H1 (cell line): ENCODE results near the gene THBS1. TPM values are rescaled to one million over a fixed set of nuclear protein-coding genes. Genes with fewer than 3 reads are reported as not detected.

Experiments
- polyA plus RNA-seq, 7 experiments: library from polyadenylated mRNA; depleted of rRNA in 3 of 7; stranded (reverse) in 5 of 7; unstranded in 2 of 7; fragments of >200 nt in 5 of 7; fragments of 200-250 nt in 2 of 7; gene quantifications; 1 replicate in 5 of 7; 2 replicates in 1 of 7; 4 replicates in 1 of 7; pipeline versions ENCODE4 v1.2.1 to v1.2.3, GENCODE V29; 2011 to 2013; ENCODE audit warnings: missing spikeins in 2 of 7, mixed read lengths in 2 of 7
- total RNA-seq: library from RNA; stranded (reverse); fragmentation: NEBNext Ultra II Directional; extraction: Animal tissue kit (Norgen Biotek cat#: 25700); gene quantifications from 2 replicates; pipeline ENCODE4 v1.2.1, GENCODE V29; 2021
- TF ChIP-seq, protein P1 (sequence below): fragments of 300-600 bp; sonication (generic); IDR thresholded peaks from 2 replicates; pipeline ENCODE4 v1.7.1; 2012; ENCODE audit warnings: low read length, moderate library complexity, mild to moderate bottlenecking, inconsistent platforms; ENCODE audit not compliant: insufficient replicate concordance
- TF ChIP-seq, protein P2 (sequence below): IDR thresholded peaks from 2 replicates; pipeline ENCODE4 v1.6.1; 2012; ENCODE audit warnings: inconsistent platforms

Gene THBS1
- total and polyA plus RNA-seq, 2 of the 8 experiments (the other 6 are each of a cell fraction or from before 2014, with no cell fraction given): 10.3 to 63.3 TPM

DNA sequence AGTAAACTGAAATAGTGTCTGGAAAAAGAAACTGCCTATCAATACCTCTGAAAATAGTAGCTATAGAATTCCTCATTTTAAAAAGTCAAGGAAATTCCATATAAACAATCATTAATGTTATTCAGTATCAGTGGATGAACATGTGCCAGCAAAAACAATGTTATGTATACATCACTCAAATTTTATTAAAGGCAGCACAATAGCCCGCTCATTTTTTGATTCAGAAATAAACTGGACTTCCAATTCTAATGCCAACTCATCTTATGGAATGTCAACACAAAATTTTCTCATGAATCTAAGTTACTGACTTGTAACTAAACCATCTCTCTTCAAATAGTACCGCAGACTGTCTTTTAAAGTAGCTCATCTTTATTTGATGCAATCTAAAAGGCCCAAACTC lies 19.0 kb downstream of the THBS1 start (continued):
- TF ChIP-seq, protein P1, sequence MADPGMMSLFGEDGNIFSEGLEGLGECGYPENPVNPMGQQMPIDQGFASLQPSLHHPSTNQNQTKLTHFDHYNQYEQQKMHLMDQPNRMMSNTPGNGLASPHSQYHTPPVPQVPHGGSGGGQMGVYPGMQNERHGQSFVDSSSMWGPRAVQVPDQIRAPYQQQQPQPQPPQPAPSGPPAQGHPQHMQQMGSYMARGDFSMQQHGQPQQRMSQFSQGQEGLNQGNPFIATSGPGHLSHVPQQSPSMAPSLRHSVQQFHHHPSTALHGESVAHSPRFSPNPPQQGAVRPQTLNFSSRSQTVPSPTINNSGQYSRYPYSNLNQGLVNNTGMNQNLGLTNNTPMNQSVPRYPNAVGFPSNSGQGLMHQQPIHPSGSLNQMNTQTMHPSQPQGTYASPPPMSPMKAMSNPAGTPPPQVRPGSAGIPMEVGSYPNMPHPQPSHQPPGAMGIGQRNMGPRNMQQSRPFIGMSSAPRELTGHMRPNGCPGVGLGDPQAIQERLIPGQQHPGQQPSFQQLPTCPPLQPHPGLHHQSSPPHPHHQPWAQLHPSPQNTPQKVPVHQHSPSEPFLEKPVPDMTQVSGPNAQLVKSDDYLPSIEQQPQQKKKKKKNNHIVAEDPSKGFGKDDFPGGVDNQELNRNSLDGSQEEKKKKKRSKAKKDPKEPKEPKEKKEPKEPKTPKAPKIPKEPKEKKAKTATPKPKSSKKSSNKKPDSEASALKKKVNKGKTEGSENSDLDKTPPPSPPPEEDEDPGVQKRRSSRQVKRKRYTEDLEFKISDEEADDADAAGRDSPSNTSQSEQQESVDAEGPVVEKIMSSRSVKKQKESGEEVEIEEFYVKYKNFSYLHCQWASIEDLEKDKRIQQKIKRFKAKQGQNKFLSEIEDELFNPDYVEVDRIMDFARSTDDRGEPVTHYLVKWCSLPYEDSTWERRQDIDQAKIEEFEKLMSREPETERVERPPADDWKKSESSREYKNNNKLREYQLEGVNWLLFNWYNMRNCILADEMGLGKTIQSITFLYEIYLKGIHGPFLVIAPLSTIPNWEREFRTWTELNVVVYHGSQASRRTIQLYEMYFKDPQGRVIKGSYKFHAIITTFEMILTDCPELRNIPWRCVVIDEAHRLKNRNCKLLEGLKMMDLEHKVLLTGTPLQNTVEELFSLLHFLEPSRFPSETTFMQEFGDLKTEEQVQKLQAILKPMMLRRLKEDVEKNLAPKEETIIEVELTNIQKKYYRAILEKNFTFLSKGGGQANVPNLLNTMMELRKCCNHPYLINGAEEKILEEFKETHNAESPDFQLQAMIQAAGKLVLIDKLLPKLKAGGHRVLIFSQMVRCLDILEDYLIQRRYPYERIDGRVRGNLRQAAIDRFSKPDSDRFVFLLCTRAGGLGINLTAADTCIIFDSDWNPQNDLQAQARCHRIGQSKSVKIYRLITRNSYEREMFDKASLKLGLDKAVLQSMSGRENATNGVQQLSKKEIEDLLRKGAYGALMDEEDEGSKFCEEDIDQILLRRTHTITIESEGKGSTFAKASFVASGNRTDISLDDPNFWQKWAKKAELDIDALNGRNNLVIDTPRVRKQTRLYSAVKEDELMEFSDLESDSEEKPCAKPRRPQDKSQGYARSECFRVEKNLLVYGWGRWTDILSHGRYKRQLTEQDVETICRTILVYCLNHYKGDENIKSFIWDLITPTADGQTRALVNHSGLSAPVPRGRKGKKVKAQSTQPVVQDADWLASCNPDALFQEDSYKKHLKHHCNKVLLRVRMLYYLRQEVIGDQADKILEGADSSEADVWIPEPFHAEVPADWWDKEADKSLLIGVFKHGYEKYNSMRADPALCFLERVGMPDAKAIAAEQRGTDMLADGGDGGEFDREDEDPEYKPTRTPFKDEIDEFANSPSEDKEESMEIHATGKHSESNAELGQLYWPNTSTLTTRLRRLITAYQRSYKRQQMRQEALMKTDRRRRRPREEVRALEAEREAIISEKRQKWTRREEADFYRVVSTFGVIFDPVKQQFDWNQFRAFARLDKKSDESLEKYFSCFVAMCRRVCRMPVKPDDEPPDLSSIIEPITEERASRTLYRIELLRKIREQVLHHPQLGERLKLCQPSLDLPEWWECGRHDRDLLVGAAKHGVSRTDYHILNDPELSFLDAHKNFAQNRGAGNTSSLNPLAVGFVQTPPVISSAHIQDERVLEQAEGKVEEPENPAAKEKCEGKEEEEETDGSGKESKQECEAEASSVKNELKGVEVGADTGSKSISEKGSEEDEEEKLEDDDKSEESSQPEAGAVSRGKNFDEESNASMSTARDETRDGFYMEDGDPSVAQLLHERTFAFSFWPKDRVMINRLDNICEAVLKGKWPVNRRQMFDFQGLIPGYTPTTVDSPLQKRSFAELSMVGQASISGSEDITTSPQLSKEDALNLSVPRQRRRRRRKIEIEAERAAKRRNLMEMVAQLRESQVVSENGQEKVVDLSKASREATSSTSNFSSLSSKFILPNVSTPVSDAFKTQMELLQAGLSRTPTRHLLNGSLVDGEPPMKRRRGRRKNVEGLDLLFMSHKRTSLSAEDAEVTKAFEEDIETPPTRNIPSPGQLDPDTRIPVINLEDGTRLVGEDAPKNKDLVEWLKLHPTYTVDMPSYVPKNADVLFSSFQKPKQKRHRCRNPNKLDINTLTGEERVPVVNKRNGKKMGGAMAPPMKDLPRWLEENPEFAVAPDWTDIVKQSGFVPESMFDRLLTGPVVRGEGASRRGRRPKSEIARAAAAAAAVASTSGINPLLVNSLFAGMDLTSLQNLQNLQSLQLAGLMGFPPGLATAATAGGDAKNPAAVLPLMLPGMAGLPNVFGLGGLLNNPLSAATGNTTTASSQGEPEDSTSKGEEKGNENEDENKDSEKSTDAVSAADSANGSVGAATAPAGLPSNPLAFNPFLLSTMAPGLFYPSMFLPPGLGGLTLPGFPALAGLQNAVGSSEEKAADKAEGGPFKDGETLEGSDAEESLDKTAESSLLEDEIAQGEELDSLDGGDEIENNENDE: no peak
- TF ChIP-seq, protein P2, sequence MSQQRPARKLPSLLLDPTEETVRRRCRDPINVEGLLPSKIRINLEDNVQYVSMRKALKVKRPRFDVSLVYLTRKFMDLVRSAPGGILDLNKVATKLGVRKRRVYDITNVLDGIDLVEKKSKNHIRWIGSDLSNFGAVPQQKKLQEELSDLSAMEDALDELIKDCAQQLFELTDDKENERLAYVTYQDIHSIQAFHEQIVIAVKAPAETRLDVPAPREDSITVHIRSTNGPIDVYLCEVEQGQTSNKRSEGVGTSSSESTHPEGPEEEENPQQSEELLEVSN: no peak
